Measurements from ENCODE around the gene SETD2.
A peak's percentile ranks its signal among the peaks of the same experiment; 100 is the strongest.

The SETD2 gene

DNA sequence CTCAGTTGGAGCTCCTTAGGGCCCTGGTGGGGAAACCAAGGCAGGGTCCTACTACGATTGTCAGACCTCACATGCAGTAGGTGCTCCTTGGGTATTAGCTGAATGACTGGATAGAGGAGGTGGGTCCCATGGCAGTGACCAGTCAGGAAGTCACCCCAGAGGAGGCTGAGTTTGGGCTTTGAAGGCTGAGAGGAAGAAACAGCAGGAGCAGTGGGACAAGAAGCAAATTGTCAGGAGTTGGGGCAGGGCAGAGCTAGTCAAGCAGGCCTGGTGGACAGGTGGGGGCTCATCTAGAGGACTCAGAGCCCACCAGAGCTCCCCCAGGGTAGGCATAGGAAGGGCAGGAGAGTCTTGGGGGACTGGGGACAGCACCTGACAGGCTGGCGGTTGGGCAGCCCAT, 181.4 kb downstream of the SETD2 start:
- Mint-ChIP-seq H3K27ac (no peak overlapping the region), H3K9me3 (no peaks in the 10 kb centered on the region), H3K4me3 (peak overlapping the region; percentile 30), H3K4me1 (peaks cover 56% of the 10 kb centered on the region), H3K27me3 (ENCODE audit: low read depth, poor library complexity) (peaks cover 26% of the 10 kb centered on the region), H3K36me3 (ENCODE audit: low read depth) (no peaks in the 10 kb centered on the region)
- TF ChIP-seq CTCF (IDR thresholded peaks at IDR 0.05) = no peak
- DNase-seq = no peak

DNA sequence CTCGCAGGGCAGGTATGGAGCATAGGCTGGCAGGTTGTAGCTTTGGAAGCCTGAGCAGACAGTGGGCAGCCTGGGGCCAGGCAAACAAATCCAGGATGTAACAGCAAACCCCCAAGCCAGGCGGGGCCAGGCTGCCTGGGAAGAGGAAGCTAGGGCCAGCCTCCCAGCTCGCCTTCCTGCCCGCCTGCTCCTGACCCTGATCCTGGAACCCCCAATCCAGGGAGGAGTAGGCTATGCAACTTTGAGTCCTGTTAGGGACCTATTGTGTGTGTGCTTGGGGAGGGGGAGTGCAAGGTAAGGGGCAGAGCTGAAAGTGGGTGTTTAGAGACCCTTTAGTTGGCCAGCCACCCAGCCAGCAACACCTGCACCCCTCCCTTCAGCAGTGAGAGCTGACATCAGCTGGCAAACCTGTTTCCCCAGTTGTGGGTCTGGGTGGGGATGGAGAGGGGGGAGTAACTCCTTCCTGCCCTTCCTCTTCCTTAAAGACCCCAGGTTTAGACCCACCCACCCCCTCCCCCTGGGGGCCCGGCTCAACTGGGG, 181.9 kb downstream of the SETD2 start:
- Mint-ChIP-seq H3K9me3 (no peaks in the 10 kb centered on the region), H3K4me3 (peak overlapping the region; percentile 58), H3K4me1 (peaks cover 56% of the 10 kb centered on the region), H3K27me3 (ENCODE audit: low read depth, poor library complexity) (peaks cover 26% of the 10 kb centered on the region), H3K36me3 (ENCODE audit: low read depth) (no peaks in the 10 kb centered on the region), H3K27ac (no peak overlapping the region)
- DNase-seq = no peak
- no peak for TF ChIP-seq CTCF (IDR thresholded peaks at IDR 0.05)

DNA sequence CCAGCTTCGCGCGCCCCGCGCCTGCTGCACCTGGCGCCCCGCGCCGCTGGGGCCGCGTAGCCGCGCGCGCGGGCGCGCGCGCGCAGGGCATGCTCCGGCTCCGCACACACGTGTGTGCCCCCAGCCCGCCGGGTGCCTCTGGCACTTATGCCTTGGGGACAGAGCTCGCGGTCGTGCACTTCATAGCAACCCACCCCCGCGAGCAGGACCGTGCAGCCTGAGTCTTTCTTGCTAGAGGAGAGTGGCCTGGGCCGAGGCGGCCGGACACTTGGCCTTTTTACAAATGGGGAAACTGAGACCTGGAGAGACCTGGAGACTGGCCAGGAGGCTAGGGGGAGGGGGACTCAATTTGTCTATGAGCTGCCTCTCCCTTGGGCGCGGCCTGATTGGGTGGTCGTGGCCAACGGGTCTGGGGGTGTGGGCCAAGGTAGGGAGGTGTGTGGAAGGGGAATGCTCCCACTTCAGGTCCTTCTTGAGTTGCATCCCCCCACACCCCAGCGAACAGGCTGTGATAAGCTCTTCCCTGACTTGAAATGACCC, 183.9 kb downstream of the SETD2 start:
- Mint-ChIP-seq H3K9me3 (no peaks in the 10 kb centered on the region), H3K36me3 (ENCODE audit: low read depth) (no peaks in the 10 kb centered on the region), H3K4me3 (peak overlapping the region; percentile 72), H3K27ac (no peak overlapping the region), H3K27me3 (ENCODE audit: low read depth, poor library complexity) (peaks cover 25% of the 10 kb centered on the region), H3K4me1 (peaks cover 58% of the 10 kb centered on the region)
- DNase-seq = peak; percentile 28
- TF ChIP-seq CTCF (IDR thresholded peaks at IDR 0.05) = no peak

DNA sequence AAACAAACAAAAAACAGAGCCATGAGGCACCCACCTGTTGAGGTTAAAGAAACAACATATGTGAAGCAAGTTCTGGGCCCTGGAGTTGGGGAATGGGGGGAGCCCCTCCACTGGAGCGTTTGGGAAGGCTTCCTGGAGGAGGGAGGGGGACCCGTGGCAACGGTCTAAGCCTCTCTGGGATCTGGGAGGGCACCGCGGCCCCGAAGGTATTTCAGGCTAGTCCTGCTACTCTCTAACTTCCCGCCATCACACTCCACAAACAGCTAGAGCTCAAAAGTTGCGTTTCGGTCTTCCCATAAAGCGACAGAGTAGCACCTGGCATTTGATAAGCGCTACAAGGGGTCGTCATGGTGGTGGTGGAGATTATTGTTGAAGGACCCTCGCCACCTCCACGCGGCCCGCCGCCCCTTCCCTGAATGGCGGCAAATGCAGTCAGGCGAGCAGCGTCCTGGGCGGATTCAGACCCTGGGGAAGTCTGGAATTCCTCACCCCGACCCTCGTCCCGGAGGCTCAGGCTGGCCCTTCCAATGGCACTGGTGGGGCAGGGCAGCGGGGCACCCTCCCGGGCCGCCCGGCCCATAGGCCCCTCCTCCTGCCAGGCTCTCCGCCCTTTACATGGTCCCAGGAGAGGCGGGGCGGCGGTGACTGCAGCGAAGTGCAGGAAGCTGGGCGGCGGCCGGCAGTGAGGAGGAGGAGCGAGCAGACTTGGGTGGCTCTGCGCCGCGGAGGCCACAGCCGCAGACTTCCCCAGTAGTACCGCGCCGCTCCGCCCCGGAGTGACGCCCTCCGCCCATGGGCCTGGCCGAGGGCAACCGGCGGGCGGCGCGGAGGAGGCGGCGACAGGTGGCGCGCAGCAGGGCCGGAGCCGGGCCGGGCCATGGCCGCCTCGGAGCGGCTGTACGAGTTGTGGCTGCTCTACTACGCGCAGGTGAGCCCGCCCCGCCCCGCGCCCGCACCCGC, 184.6 kb downstream of the SETD2 start, which contains the start of gene NBEAL2:
NBEAL2 (plus strand) TSS at position 682 of the 960 bp plus-strand sequence; CDS start at position 878, 196 bp downstream.
- TF ChIP-seq CTCF (IDR thresholded peaks at IDR 0.05) = no peak
- Mint-ChIP-seq H3K36me3 (ENCODE audit: low read depth) (peaks cover 8% of the 10 kb centered on the region), H3K4me3 (peak within 1 kb of the TSS; percentile 79), H3K9me3 (no peaks in the 10 kb centered on the region), H3K4me1 (peaks cover 59% of the 10 kb centered on the region), H3K27me3 (ENCODE audit: low read depth, poor library complexity) (peaks cover 26% of the 10 kb centered on the region), H3K27ac (no peak within 1 kb of the TSS)
- DNase-seq = peak; percentile 92

- no peak overlapping the region for H3K27ac Mint-ChIP-seq
- H3K9me3 Mint-ChIP-seq = no peaks in the 10 kb centered on the region
- peaks cover 15% of the 10 kb centered on the region for H3K36me3 Mint-ChIP-seq (ENCODE audit: low read depth)
- peaks cover 31% of the 10 kb centered on the region for H3K27me3 Mint-ChIP-seq (ENCODE audit: low read depth, poor library complexity)
- peaks cover 56% of the 10 kb centered on the region for H3K4me1 Mint-ChIP-seq
- no peak for TF ChIP-seq CTCF (IDR thresholded peaks at IDR 0.05)
- peak overlapping the region; percentile 99 for H3K4me3 Mint-ChIP-seq
- DNase-seq = no peak
Observed at GRCh38 chr3:46978381-46978780, 185.5 kb downstream of the SETD2 start.
